D721Med (cell line): Measurements from ENCODE around the gene DNAJC3.

Experiments used
- DNase-seq: peaks from one replicate; pipeline ENCODE4 v3.0.0; 2011; ENCODE audit warnings: low spot score; ENCODE audit not compliant: insufficient read length
- FAIRE-seq: peaks from 2 replicates; lab custom pipeline; 2011; peaks lifted over from hg19 to GRCh38; lab: Jason Lieb, UNC
- CTCF ChIP-seq: IDR thresholded peaks from 2 replicates; pipeline ENCODE4 v1.5.1; 2012; ENCODE audit warnings: mild to moderate bottlenecking, control low read depth; ENCODE audit not compliant: insufficient read depth; ENCODE audit errors: missing control alignments

Gene DNAJC3

GRCh38 chr13:95842898-95843297 is 166.0 kb downstream of the DNAJC3 start:
- no peak for FAIRE-seq
- no peak for TF ChIP-seq CTCF
- DNase-seq: no peak
